ENCODE data around the gene GRIP1.

GRIP1 gene

DNA sequence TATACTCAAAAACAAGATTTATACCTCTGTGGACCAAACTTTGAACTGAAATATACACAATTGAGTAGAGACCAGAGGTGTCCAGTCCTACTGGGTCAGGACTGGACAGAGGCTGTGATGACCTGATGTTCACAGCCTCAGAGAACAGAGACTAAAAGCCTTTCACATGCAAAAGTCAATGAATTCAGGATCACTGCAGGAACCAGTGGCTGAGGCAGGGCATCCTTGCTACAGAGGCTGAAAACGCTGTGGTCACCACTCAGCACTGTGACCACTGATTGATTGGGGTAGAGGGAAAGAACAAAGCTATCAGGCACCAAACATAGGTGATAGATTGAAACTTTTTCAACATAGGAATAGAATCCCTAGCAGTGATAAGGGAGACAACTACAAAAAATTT, 25.1 kb downstream of the GRIP1 start:
- no peak for DNase-seq (ENCODE audit: low read depth in 4 of 4, low spot score in 1 of 4)

DNA sequence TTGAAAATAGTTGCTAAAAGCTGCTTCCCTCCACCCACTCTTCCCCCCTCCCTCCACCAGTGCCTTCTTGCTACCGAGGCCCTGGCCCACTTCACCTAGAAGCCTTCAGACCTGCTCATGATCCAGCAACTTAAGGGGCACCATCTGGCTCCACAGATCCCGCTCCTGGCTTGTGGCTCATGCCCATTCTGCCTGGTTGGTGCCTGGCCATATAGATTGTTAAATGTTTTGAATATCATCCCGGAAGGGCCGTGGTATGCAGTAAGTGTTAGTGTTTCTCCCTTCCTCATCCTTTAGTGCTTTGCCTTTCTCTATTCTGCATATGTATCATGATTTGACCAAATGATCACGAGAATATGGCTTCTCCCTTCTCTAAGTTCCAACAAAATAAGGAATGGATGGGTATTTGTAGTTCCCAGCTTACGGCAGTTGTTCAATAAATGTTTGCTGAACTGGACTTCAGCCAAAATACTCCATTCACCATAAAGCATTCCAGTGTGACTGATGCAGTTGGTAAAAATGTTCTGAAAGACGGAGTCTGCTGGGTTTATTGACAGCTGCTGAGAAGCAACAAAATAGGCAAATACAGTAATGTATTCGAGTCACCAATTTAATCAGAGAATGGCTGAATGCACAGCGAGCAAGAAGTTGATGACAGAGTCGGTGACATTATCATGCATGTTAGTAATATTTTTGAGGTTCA, 30.7 kb downstream of the GRIP1 start:
- no peak for DNase-seq (ENCODE audit: low read depth in 4 of 4, low spot score in 1 of 4)

DNA sequence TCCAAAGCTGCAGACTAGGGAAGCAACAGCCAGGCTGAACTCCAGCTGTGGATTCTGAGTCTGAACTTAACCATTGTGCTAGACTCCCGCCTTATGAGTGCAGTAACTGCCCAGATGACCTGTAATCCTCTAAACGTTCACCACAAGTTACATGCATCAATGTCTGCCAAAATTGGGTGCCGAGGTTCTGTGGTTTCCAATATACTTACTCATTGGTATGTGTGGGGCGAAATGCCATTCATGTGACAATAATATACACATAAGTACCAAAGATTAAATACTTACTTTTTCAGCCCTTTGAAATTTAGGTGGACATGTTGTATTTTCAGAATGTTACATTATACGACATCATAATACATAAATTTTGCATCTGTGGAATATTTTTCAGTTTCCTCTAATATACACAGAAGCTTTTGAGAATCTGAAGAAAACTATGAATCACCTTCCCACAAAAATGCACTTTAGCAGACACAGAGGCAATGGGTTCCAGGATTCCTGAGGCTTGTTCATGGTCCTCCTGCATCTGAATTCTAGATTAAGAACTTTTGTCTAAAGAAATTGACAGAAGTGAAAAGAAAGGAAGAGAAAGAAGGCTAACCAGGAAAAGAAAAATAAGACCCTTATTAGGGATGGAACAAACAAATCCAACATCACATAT, 31.7 kb downstream of the GRIP1 start:
- no peak for DNase-seq (ENCODE audit: low read depth in 4 of 4, low spot score in 1 of 4)

DNA sequence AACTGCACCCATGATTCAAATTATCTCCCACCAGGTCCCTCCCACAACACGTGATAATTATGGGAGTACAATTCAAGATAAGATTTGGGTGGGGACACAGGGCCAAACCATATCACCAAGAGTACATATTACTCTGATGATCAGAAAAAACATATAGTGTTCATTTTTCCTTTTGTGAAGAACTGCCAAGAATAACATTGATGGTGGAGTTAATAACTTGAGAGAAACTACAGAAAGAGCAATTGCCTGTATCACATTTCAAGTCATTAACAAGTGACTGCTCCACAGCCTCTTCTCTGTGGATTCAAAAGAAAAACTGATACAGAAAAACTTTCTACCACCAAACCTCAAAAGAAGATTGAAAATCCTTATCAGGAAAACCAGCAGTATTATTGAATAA, 34.7 kb downstream of the GRIP1 start:
- no peak for DNase-seq (ENCODE audit: low read depth in 4 of 4, low spot score in 1 of 4)

DNA sequence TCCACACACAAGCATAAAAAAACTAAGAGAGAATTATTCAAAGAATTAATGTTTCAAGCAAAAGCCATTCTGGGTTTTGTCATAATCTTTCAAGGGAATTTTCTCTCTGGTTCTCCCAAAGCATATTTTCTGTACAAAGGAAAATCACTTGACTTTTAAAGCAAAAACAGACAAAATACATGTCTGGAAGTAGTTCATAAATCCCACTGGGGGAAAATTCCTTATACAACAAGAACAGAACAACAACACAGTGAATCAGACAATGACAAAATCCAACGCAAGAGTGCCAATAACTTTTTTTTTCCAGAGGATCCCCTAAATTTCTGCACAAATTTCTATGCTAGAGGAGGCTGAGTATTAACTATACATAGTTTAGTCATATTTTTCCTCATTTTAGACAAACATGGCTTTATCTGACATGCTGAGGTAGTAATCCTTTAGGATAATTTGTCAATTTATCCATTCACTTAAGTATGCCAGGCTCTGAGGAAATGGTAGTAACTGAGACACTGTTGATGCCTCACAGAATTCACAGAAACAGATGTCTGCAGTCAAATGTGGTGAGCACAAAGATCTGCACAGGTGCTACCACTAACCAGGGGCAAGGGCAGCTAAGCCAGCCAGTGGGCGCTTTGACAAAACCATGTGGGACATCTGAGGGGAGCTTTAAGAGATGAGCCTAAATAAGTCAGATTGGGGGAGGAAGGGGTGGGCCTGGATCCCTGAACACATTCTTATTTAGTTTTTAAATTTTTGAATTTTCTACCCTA, 38.0 kb downstream of the GRIP1 start:
- no peak for DNase-seq (ENCODE audit: low read depth in 4 of 4, low spot score in 1 of 4)

DNA sequence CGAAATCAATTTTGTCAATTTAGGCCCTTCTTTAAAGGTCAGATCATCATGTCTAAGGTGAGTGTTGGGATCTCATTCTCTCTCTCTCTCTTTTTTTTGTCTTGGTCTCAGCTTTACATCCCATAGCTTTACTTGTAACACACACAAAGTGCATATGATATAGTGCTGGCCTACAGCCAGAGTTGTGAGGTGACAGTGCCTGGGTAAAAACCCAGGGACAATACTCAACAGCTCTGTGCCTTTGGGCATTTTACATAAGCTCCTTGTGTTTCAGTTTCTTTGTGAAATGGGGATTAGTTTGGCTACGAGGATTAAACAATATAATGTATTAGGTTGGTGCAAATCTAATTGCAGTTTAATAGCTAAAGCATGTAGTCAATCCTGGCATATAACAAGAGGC, 40.2 kb downstream of the GRIP1 start:
- no peak for DNase-seq (ENCODE audit: low read depth in 4 of 4, low spot score in 1 of 4)

DNA sequence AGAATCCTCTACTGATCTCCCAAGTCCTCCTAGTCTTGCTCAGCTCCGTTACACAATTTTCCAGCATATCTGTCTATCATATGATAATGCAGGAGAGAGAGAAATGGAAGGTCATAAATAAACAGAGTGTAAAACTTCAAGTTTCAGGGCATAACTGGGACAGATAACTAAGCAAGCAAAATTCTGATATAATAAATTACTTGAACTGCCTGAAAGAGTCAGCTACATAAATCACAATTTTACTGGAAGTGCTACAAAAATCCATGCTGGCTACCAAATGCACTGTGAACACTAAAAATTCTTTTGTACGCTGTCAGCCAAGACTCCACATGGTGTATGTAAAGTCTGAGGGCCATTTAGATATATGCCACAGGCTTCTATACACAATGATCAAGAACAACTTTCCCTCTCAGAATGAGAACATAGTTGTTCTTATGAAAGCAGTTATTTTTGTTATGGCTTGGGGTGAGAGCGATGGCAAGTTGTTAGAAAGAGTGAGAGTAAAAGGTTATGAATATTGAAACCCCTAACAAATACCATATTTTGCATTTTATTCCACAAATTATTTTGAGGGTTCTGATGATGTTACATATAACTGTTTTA, 41.1 kb downstream of the GRIP1 start:
- no peak for DNase-seq (ENCODE audit: low read depth in 4 of 4, low spot score in 1 of 4)

DNA sequence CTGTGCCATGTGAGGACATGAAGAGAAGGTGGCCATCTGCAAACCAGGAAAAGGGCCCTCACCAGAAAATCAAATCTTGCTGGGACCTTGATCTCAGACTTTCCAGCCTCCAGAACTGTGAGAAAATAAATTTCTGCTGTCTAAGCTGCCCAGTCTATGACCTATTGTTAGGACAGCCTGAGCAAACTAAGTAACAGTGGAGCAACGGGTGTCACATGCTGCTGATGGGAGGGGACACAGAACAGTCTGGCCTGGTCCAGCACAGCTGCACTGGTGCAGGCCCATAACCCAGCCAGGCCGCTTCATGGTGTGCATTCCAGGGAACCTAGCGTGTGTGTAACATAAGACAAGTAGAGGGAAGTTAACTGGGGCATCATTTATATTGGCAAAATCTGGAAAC, 42.1 kb downstream of the GRIP1 start:
- no peak for DNase-seq (ENCODE audit: low read depth in 4 of 4, low spot score in 1 of 4)

DNA sequence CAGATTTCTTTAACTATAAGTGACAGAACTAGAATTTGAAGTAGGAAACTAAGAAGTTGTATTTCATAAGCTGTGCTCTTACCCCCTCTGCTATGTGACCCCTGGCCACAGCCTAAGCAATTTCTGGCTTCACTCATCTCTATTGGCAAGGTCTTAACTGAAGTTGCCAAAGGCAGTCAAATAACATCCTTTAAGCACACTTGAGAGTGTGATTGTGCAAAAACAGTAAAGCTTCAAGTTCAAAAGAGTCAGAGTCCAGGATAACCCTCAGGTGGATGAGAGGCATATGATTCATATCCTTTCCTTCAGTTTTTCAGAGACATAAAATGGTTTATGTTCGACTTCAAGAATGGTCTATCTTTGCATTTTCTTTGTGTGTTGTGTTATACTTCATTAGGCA, 45.2 kb downstream of the GRIP1 start:
- DNase-seq (ENCODE audit: low read depth in 4 of 4, low spot score in 1 of 4): no peak

DNA sequence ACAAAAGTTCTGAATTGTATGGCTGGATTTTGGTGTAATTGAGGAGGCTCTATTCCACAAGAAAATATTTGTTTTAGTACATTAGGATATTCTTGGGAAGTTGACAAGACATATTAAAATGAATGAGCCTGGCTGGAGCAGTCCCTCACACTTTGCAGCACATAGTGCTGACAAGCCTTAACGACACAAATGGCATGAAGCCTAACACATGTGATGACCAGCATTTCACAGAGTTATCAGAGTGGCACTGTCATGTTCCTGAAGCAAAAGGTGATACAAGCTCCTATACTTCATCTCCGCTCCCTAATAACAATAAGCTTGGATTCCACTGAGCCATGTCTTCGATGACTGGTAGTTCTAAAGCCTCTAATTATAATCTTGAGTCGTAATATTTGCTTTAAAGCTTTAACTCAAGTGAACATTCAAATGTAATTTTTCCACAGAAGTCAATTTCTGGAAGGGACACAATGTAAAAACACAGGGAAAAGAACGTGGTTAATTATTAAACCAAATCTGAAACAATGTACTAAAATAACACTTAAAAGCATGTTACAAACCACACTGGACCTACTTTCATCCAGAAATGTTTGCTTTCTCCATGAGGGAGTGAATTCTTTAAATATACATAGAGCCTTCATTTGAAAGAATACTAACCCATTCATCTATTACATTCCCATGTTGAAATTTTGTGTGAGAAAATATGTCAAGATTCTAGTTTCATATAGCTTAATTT, 49.6 kb downstream of the GRIP1 start:
- DNase-seq (ENCODE audit: low read depth in 4 of 4, low spot score in 1 of 4): no peak

DNA sequence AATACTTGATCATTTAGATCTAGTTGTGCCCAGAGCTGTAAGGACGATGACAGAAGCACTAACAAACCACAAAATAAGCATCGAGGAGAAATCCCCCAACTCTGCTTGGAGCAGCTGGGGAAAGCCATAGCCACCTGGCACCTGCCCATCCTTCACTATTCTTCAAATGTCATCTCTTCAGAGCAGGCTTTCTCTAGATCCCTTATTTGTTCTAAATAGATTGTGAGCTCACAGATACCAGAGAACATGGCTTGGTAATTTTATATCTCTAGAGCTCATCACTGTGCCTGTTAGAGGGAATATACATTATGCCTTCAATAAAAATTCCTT, 50.9 kb downstream of the GRIP1 start:
- no peak for DNase-seq (ENCODE audit: low read depth in 4 of 4, low spot score in 1 of 4)

DNA sequence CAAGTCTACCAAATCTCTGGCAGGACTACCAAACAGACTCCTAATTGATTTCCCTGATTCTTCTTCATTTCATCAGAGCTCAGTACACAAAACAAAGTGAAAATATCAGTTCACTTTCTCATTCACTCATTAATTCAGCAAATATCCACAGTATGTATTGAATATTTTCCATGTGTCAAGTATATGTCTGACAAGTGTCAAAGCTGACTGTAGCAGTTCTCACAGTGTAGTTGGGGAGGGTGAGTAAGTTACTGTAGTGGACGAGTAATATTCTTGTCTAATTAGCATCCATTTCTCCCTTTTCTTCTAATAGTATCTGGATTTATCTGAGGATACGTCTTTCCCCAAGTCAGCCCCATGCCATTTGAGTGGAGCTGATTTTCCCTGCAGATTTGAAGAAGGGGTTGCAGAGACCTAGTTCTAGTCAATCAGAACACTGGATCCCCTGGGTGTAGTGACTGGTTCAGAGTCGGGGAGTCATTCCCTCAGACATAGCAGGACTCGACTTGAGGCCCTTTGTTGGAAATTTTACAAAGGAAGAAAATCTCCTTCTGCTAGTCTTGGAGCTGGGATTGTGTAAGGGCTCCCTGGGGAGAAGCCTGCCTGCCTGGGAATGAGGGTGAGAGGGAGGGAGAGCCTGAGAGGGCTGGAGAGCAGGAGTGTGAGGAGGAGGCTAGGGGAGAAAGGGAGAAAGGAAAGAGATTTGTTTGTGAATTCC, 51.4 kb downstream of the GRIP1 start:
- DNase-seq (ENCODE audit: low read depth in 4 of 4, low spot score in 1 of 4): no peak

DNA sequence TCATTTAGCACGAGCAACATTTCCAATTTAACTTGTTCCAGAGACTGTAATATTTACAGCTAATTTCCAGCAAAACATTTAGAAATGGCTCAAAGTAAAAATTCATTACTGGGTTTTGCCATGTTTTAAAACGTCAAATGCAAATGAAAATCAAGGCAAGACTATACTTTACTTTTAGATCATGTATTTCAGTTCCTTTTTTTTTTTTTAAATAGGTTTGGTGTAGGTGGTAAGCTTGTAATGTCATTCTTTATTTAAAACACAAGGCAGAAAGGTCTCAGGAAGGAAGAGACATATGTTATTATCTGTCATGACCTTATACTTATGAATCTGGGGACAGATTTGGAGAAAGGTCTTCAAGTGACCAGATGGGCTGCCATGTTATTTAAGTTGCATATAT, 54.1 kb downstream of the GRIP1 start:
- no peak for DNase-seq (ENCODE audit: low read depth in 4 of 4, low spot score in 1 of 4)

DNA sequence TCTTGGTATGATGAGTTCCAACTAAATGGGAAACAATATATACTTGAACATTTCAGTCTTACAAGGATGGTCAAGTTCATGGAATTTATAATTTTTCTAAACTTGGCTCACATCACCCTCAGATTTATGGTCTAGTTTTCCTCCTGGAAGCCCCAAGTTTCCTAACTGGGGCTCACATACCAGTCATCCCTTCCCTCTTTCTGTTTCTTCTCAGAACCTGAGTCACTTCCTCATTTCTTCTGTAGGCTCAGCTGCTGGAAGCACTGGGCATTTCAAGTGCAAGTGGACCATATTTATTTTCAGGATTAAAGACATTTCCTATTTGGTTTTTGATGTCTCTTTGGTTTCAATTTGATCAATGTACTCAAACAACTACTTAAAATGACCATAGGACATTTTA, 55.4 kb downstream of the GRIP1 start:
- no peak for DNase-seq (ENCODE audit: low read depth in 4 of 4, low spot score in 1 of 4)

DNA sequence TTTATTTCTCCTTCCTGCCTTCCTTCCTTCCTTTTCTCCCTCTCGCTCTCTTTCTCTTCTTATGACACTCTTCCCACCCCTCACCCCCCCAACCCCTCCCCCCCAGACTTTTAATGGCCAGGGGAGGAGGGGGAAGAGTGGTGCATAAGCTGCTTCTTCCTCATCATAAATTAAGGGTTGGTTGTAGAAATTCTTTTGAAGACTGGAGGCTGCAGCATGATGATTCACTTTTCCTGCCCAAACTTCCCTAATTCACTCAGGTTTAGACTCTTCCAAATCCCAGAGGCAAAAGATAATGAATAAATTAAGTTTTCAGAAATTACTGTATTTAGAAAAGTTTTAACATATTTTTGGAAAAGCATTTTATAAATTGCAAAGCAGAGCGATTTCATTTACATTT, 58.2 kb downstream of the GRIP1 start:
- DNase-seq (ENCODE audit: low read depth in 4 of 4, low spot score in 1 of 4): no peak

DNA sequence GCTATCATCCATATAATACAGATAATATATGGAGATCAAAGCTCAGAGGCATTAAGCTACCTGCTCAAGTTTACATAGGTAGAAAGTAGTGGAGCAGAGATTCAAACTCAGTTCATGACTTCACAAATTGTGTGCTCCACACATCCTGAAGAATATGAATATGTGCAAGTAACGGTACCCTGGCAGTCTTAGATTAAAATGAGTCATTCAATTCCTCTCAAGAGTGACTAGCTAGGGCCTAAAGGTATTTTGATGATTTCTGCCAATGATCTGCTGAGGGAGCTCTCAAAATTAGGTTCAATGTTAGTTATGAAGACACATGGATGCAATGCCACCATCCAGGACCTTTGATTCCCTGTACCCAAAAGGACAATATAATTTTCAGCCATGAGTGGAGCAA, 58.9 kb downstream of the GRIP1 start:
- no peak for DNase-seq (ENCODE audit: low read depth in 4 of 4, low spot score in 1 of 4)

DNA sequence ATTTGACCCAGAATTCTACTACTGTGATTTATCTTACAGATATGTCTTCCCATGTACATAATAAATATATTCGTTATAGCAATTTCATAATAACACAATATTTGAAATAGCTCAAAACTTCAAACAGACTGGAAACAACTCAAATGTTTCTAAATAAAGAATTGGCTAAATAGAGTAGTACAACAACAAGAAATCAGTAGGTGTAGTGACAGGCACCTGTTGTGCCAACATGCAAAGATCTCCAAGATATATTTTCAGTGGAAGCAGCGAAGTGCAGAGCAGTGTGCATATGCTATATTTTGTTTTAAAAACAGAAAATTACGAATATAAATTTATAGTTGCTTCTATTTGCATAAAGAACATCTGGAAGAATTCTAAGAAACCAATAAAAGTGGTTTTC, 60.9 kb downstream of the GRIP1 start:
- DNase-seq (ENCODE audit: low read depth in 4 of 4, low spot score in 1 of 4): no peak

DNA sequence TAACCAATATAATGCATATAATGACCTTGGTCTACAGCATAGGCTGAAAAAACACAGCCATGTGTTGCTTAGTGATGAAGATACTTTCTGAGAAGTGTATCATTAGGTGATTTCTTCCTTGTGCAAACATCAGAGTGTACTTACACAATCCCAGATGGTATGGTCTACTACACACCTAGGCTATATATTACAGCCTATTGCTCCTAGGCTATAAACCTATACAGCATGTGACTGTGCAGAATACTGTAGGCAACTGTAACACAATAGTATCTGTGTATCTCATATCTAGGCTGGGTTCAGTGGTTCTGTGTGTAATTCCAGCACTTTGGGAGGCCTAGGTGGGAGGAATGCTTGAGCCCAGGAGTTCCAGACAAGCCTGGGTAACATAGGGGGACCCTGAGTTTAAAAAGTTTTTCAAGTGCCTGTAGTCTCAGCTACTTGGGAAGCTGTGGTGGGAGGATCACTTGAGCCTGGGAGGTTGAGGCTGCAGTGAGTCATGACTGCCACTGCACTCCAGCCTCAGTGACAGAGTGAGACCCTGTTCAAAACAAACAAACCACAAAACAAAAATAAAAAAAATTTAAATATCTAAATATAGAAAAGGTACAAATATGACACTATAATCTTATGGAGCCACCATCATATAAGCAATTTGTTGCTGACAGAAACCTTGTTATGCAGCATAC, 66.6 kb downstream of the GRIP1 start:
- DNase-seq (ENCODE audit: low read depth in 4 of 4, low spot score in 1 of 4): no peak

DNA sequence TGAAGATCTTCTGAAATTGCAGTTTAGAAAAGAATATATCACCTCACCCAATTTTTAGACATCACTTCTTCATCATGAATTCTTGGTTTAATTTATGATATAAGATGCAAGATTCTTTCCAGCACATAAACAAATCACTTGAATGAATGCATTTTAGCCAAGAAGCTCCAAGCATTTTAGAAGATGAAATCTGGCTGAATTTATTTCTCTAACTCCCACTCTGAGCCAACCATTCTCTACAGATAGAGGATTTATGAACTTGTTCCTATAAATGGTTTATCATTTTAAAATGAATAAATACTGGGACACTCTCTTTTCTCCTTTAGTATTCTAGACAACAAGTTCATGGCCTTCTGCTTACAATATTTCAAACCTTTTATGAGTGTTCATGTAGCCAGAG, 71.7 kb downstream of the GRIP1 start:
- DNase-seq (ENCODE audit: low read depth in 4 of 4, low spot score in 1 of 4): no peak

DNA sequence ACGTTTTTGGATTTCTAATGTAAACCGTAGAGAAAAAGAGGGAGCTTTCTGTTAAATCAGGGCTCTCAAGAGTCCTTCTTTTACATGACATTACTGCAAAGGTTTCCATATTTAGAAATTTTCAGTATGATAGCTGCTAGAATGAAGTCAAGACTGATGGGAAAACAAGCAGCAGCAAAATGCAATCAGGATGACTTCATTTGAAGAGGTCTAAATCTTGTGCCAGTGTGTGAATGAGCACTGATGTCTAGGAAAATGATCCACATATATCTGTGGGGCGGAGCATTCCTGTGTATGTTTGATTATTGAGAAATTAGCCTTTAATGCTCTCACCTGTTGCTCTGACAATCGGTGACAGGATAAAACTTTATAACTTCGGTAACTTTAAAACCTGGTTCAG, 73.6 kb downstream of the GRIP1 start:
- no peak for DNase-seq (ENCODE audit: low read depth in 4 of 4, low spot score in 1 of 4)
